Measurements from ENCODE around the gene RBM14.
A peak's percentile ranks its signal among the peaks of the same experiment; 100 is the strongest.

The RBM14 gene

GRCh38 chr11:66609721-66610617 is 6.5 kb upstream of the RBM14 start:
- no peak for DNase-seq (ENCODE audit: extremely low read depth, low read depth)
- TF ChIP-seq CTCF (IDR thresholded peaks at IDR 0.05; ENCODE audit: low read depth, low read length, missing control alignments) = no peak
- H3K4me3 ChIP-seq (replicated peaks; ENCODE audit: low read depth, low read length) = no peak overlapping the region

- no peak for DNase-seq (ENCODE audit: extremely low read depth, low read depth)
- TF ChIP-seq CTCF (IDR thresholded peaks at IDR 0.05; ENCODE audit: low read depth, low read length, missing control alignments) = no peak
- H3K4me3 ChIP-seq (replicated peaks; ENCODE audit: low read depth, low read length) = no peak overlapping the region
Observed at GRCh38 chr11:66612458-66612857, 4.0 kb upstream of the RBM14 start.

GRCh38 chr11:66614073-66614472 is 2.4 kb upstream of the RBM14 start:
- H3K4me3 ChIP-seq (replicated peaks; ENCODE audit: low read depth, low read length) = no peak overlapping the region
- DNase-seq (ENCODE audit: extremely low read depth, low read depth) = no peak
- TF ChIP-seq CTCF (IDR thresholded peaks at IDR 0.05; ENCODE audit: low read depth, low read length, missing control alignments) = no peak

GRCh38 chr11:66617155-66617834 is 865 bp downstream of the RBM14 start:
- TF ChIP-seq CTCF (IDR thresholded peaks at IDR 0.05; ENCODE audit: low read depth, low read length, missing control alignments) = no peak
- DNase-seq (ENCODE audit: extremely low read depth, low read depth) = no peak
- peak overlapping the region; percentile 74 for H3K4me3 ChIP-seq (replicated peaks; ENCODE audit: low read depth, low read length)

- no peak for DNase-seq (ENCODE audit: extremely low read depth, low read depth)
- no peak for TF ChIP-seq CTCF (IDR thresholded peaks at IDR 0.05; ENCODE audit: low read depth, low read length, missing control alignments)
- H3K4me3 ChIP-seq (replicated peaks; ENCODE audit: low read depth, low read length) = peak overlapping the region; percentile 74
Observed at GRCh38 chr11:66619080-66619554, 2.7 kb downstream of the RBM14 start.

- no peak overlapping the region for H3K4me3 ChIP-seq (replicated peaks; ENCODE audit: low read depth, low read length)
- no peak for DNase-seq (ENCODE audit: extremely low read depth, low read depth)
Observed at GRCh38 chr11:66624450-66624849, 8.0 kb downstream of the RBM14 start.

More at GRCh38 chr11:66624450-66624849, 8.0 kb downstream of the RBM14 start:
- TF ChIP-seq CTCF (IDR thresholded peaks at IDR 0.05; ENCODE audit: low read depth, low read length, missing control alignments) = no peak

All from HFF-Myc (cell line).